Fibroblast of skin of left biceps (primary cell): Measurements from ENCODE around the gene BANF2.
"Not testable (repeated sequence)": the region's sequence is repeated elsewhere in the genome, so short reads cannot be mapped to it uniquely, and the experiment has no call there.

ENCODE experiments used
- DNase-seq, 2 experiments: peaks; one replicate each; pipeline ENCODE4 v3.0.0-alpha.2; 2013; ENCODE audit warnings: low read depth in 2 of 2

Gene BANF2

DNA sequence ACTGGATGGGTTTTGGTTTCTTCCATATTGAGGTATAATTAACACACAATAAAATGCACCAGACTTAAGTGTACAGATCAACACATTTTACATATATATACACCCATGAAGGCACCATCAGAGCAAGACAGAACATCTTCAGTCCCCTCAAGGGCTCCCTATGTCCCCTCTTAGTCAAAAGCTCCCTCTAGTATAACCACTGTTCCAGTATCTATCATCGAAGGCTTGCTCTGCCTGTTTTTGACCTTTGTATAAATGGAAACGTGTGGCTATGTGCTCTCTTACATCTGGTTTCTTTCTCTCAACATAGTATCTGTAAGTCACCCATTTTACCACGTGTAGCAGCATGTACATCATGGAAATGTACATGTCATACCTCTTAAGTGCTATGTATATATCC, 66.5 kb downstream of the BANF2 start:
- DNase-seq, result no peak

GRCh38 chr20:17767624-17768023, 67.9 kb downstream of the BANF2 start:
- no peak for DNase-seq

DNA sequence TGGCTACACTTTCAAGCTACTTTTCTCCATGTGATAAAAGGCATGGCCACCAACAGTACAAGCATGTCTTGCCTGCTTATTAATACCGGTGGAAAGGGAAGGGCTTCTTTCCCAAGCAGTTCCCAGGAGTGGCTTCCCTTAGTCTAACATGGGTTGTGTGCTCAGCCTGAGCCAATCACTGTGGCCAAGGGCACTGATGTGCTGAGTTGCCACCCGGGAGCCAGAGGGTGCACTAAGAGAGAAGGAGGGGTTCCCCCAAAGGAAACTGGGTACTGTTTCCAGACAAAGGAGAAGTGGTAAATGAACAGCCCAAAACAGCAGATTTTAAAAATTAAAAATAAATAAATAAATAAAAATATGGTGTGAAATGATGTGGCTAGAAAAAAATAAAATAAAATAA, 68.5 kb downstream of the BANF2 start:
- no peak for DNase-seq

- DNase-seq, result not testable (repeated sequence)
Measured at GRCh38 chr20:17769716-17770115, 70.0 kb downstream of the BANF2 start.

DNA sequence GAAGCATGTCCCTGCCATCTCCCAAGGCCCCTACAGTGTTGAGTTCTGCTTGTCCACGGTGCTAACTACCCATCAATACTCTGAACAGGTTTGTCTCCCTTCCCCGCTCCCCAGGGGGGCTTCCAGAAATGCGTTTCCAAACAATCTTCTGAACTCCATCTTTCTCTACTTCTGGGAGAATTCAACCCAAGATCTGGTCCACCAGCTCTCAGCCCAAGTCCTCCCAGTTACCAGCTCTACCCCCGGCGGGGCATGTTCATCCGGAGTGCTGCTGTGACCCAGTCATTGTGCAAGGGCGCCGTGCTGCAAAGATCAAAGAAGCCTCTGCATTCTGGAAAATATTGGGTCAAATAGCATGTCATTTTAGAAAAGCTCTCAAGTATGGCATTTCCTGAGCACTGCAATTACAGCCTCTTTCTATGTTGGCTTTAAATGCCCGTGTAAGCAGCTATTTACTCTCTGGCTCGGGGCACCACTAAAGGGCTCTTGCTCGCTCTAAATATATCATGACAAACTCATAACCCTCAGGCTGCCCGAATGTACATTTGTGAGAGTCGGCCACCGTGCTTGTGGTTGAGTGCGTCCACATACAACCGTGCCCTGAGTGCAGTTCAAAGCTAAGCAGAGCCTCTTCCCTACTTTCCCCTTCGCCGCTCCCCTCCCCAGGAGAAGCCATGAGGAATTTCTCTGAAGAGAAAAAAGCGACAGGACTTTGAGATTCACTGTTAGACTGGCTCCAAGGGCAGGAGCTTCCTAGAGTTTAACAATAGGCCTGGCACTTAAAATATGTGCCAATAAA, 71.6 kb downstream of the BANF2 start:
- no peak for DNase-seq

DNA sequence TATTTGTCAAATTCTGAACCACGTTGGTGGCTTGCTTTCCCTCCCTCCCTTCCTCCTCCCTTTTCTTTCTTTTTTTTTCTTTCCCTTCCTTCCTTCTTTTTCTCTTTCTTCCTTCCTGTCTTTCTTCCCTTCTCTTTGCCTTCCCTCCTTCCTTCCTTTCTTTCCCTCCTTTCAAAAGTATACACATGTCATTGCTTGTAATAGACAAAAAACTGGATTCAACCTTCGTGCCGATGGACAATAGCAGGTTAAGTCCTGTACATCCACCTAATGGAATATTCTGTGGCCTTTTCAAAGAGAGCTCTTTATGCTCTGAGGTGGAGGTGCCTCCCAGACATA, 72.2 kb downstream of the BANF2 start:
- no peak for DNase-seq

DNA sequence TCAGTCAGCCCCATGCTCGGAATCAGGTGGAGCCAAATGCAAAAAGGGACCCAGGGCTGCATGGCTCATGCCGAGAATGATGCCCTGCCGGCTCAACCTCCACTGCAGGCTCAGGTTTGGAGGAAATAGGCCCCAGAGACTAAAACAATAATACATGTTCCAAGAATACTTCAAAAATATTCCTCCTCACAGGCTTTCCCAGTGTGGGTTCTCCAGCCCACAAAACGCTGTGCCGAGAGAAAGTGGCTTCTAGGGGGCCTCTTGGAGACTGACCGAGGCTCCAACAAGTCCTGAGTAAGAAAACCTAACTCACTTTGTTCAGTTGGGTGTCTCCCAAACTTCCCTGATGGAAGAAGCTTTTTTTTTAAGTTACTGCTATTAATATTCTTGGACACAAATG, 73.9 kb downstream of the BANF2 start:
- no peak for DNase-seq

- no peak for DNase-seq
Measured at GRCh38 chr20:17775600-17775999, 75.8 kb downstream of the BANF2 start.

DNA sequence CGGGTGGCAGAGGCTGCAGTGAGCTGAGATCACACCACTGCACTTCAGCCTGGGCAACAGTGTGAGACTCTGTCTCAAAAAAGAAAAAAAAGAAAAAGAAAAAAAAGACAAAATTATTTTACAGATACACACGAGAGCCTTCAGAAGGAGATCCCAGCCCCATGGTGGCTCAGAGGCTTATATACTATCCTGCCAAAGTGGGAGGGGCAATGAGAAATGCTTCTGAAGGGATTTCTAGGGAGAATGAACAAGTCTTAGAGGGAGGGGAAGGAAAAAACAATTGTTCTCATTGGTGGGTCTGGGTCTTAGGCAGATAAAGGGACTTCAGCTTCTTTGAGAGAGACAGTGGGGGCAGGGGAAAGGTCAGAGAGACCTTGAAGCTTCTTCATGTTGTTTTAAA, 76.8 kb downstream of the BANF2 start:
- no peak for DNase-seq

- DNase-seq, result not testable (repeated sequence)
Measured at GRCh38 chr20:17779011-17779410, 79.2 kb downstream of the BANF2 start.

DNA sequence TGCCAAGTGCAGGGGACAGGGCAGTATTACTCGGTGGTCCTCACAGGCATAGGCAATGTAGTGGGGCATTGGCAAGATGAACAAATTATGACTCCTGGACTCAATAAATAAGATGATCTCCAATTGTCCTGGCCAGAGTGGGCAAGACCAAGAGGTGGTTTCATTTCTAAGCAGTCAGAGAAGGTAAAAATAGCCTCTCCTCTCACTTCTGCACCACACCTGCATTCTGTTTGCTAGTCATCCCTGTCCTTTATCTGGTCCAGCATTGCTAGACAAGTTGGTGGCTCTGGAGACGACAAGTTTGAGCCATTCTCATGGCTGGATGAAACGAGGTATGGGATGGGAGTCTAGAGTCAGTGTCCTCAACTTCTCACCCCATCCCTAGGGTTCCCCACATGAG, 83.0 kb downstream of the BANF2 start:
- DNase-seq, result no peak

GRCh38 chr20:17783671-17784070, 83.9 kb downstream of the BANF2 start:
- no peak for DNase-seq

DNA sequence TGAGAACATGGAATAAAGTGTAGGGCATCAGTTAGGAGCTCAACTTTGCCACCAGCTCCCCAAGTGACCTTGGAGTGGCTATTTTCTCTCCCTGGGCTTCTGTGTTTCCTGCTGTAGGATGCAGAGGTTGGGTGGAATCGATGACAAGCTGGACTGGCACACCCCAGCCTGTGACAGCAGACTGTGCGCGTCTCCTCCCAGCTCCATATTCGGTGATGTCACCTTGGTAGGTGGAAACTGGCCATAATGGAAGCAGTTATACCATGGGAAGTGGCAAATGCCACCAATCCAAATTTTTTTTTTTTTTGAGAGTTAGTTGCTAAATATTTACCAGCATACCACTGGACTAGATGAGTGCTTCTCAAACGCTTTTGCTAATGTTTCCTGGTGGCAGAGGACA, 85.2 kb downstream of the BANF2 start:
- DNase-seq, result no peak
